KMS-11 (cell line): Measurements from ENCODE around the gene PRR22.
"Not testable (repeated sequence)": the region's sequence is repeated elsewhere in the genome, so short reads cannot be mapped to it uniquely, and the experiment has no call there.

ENCODE experiments used
- H2AFZ ChIP-seq: fragments of 200-600 bp; sonication (generic); 2 replicates; pipeline ENCODE4 v1.6.1; 2016; ENCODE audit warnings: antibody characterized with exemption, mixed run types, low read depth
- H3K27ac ChIP-seq: fragments of 200-600 bp; sonication (generic); 2 replicates; pipeline ENCODE4 v1.6.1; 2016; ENCODE audit warnings: mild to moderate bottlenecking, mixed run types
- H3K27me3 ChIP-seq: fragments of 200-600 bp; sonication (generic); 2 replicates; pipeline ENCODE4 v1.6.1; 2017; ENCODE audit warnings: mild to moderate bottlenecking, low read depth, mixed run types, moderate library complexity; ENCODE audit not compliant: insufficient read depth
- H3K36me3 ChIP-seq: fragments of 200-600 bp; sonication (generic); 2 replicates; pipeline ENCODE4 v1.6.1; 2017; ENCODE audit warnings: mild to moderate bottlenecking, mixed run types; ENCODE audit not compliant: insufficient read depth
- H3K4me1 ChIP-seq: fragments of 200-600 bp; sonication (generic); 2 replicates; pipeline ENCODE4 v1.6.1; 2016; ENCODE audit warnings: mild to moderate bottlenecking, low read depth, mixed run types; ENCODE audit not compliant: poor library complexity, severe bottlenecking
- H3K4me2 ChIP-seq: fragments of 200-600 bp; sonication (generic); 2 replicates; pipeline ENCODE4 v1.7.0; 2016; ENCODE audit warnings: mild to moderate bottlenecking, mixed run types
- H3K4me3 ChIP-seq: fragments of 200-600 bp; sonication (generic); IDR thresholded peaks from 2 replicates; pipeline ENCODE4 v1.6.1; 2017; ENCODE audit warnings: low read depth, low read length, mixed read lengths; ENCODE audit not compliant: insufficient read depth
- H3K79me2 ChIP-seq: fragments of 200-600 bp; sonication (generic); 2 replicates; pipeline ENCODE4 v1.6.1; 2016; ENCODE audit warnings: low read depth, mixed run types; ENCODE audit not compliant: insufficient read depth
- H3K9ac ChIP-seq: fragments of 200-600 bp; sonication (generic); 2 replicates; pipeline ENCODE4 v1.6.1; 2016; ENCODE audit warnings: mild to moderate bottlenecking, mixed run types
- H4K20me1 ChIP-seq: fragments of 200-600 bp; sonication (generic); 2 replicates; pipeline ENCODE4 v1.6.1; 2016; ENCODE audit warnings: mild to moderate bottlenecking, mixed run types; ENCODE audit not compliant: insufficient read depth
- TF ChIP-seq, protein P1 (sequence below): fragments of 200-600 bp; sonication (generic); conservative IDR thresholded peaks from 2 replicates; pipeline ENCODE4 v1.6.1; 2017; ENCODE audit warnings: low read depth, mild to moderate bottlenecking, antibody characterized with exemption, low read length, moderate library complexity, mixed read lengths

Gene PRR22

DNA sequence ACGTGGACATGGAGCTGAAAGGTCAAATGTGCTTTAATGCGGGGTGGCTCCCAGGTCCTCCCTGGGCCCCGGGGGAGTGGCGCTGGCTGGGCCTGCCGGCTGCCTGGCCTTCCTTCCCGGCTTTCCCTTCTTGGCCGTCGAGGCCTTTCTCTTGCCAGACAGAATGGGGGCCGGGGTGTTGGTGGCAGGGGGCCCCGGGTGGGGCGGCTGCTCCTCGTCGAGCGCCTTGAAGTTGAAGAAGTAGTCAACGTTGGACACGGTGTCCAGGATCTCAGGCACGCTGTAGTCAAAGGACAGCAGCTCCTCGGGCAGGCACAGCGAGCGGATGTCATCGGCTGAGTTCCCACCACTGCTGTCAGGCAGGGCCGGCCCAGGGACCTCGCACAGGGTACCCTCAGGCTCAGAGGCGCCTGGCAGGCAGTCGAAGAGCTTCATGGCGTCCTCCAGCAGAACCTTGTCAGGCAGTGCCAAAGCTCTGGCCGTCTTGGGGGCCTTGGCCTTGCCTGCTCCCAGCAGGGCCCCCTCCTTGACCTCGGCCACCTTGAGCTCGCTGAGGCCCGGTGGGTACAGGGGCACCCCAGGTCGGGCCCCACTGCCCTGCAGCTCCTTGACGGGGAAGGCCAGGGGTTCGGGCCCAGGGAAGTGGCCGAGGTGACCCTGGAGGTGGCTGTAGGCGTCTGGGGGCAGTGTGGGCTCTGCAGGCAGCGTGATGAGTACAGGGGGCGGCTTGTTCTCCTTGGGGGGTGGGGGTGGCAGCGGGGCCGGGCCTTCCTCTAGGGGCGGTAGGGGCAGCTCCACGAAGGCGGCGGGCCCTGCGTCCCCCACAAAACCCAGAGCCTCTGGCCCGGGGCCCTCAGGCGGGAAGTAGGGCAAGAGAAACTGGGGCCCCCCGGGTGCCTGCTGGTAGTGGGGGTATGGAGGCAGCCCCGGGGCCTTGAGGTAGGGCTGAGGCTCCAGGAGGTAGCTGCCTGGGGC lies 1.3 kb downstream of the PRR22 start:
- Histone ChIP-seq H3K4me3 (no peak overlapping the region), H3K4me2 (no peak overlapping the region), H3K36me3 (0 out of 2 replicates have a peak, but pooled peaks cover 4% of the 10 kb centered on the region), H2AFZ (no peak overlapping the region), H3K4me1 (no peaks in the 10 kb centered on the region), H3K79me2 (no peaks in the 10 kb centered on the region), H3K27ac (no peak overlapping the region), H3K27me3 (no peaks in the 10 kb centered on the region; the same call in 1 of the 2 replicates), H3K9ac (no peak overlapping the region), H4K20me1 (no peaks in the 10 kb centered on the region)
- TF ChIP-seq, protein P1, sequence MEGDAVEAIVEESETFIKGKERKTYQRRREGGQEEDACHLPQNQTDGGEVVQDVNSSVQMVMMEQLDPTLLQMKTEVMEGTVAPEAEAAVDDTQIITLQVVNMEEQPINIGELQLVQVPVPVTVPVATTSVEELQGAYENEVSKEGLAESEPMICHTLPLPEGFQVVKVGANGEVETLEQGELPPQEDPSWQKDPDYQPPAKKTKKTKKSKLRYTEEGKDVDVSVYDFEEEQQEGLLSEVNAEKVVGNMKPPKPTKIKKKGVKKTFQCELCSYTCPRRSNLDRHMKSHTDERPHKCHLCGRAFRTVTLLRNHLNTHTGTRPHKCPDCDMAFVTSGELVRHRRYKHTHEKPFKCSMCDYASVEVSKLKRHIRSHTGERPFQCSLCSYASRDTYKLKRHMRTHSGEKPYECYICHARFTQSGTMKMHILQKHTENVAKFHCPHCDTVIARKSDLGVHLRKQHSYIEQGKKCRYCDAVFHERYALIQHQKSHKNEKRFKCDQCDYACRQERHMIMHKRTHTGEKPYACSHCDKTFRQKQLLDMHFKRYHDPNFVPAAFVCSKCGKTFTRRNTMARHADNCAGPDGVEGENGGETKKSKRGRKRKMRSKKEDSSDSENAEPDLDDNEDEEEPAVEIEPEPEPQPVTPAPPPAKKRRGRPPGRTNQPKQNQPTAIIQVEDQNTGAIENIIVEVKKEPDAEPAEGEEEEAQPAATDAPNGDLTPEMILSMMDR, result no peak

DNA sequence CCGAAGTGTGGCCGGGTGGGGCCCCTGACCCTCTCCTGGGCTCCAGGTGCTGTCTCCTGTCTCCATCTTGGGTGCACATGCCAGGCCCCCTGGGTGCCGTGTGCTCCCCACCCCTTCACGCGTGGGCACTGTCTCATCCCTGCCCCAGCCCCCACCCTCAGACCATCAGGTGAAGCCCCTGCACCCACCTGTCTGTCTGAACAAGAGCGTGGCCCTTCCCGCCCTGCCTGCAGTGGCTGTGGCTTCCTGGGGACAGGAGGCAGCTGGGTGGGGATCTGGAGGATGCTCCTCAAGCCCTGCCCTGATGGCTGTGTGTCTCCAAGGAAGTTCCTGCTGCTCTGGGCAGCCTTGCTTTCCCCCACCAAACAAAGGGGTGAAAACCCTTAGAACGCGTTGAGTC lies 2.2 kb downstream of the PRR22 start:
- H3K36me3 ChIP-seq, result 0 out of 2 replicates have a peak, but pooled peaks cover 4% of the 10 kb centered on the region
- no peak overlapping the region for H2AFZ ChIP-seq
- H3K4me1 ChIP-seq, result no peaks in the 10 kb centered on the region
- no peak overlapping the region for H3K27ac ChIP-seq
- no peak overlapping the region for H3K4me3 ChIP-seq
- H4K20me1 ChIP-seq, result no peaks in the 10 kb centered on the region
- no peaks in the 10 kb centered on the region; the same call in 1 of the 2 replicates for H3K27me3 ChIP-seq
- no peak overlapping the region for H3K9ac ChIP-seq
- no peaks in the 10 kb centered on the region for H3K79me2 ChIP-seq
- no peak overlapping the region for H3K4me2 ChIP-seq
- TF ChIP-seq, protein P1, result no peak

GRCh38 chr19:5780916-5781315 lies 3.6 kb downstream of the PRR22 start:
- not testable (repeated sequence) for H3K36me3 ChIP-seq, H3K4me2 ChIP-seq

DNA sequence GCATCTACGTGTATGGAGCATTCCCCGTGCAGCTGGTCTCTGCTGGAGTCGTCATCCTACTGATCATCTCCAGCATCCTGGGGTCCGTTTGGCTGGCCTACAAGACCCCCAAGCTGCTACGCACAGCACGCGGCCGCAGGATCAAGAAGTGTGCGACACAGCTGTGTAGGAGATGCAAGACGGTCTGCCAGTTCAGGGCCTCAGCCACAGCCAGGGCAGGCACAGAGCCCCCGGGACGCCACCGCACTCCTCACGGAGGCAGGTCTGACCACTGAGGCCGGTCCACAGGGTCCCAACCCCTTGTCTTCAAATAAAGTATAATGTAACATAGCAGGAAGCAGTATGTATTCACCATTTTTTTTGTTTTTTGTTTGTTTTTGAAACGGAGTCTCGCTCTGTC lies 6.1 kb downstream of the PRR22 start:
- Histone ChIP-seq H3K4me3 (no peak overlapping the region), H3K27ac (no peak overlapping the region), H3K9ac (no peak overlapping the region), H3K4me2 (no peak overlapping the region), H3K79me2 (no peaks in the 10 kb centered on the region), H2AFZ (no peak overlapping the region), H3K4me1 (no peaks in the 10 kb centered on the region), H3K27me3 (no peaks in the 10 kb centered on the region; the same call in 1 of the 2 replicates), H3K36me3 (no peaks in the 10 kb centered on the region), H4K20me1 (no peaks in the 10 kb centered on the region)
- TF ChIP-seq, protein P1, result no peak

More at GRCh38 chr19:5780916-5781315, 3.6 kb downstream of the PRR22 start:
- not testable (repeated sequence) for H3K79me2 ChIP-seq, H2AFZ ChIP-seq, H4K20me1 ChIP-seq, H3K9ac ChIP-seq, H3K4me1 ChIP-seq, H3K27ac ChIP-seq, H3K4me3 ChIP-seq, H3K27me3 ChIP-seq
